HFFc6 (cell line): ENCODE data around the gene ADARB1. TPM values are rescaled to one million over a fixed set of nuclear protein-coding genes. Genes with fewer than 3 reads are reported as not detected.

Source experiments
- DNase-seq: peaks from one replicate; pipeline ENCODE4 v3.0.0-alpha.2; 2018
- H3K27ac Mint-ChIP-seq: 2 replicates; pipeline ENCODE4 v1.8.0; 2020; ENCODE audit warnings: mild to moderate bottlenecking, mixed read lengths
- H3K27me3 Mint-ChIP-seq: 2 replicates; pipeline ENCODE4 v1.8.0; 2021; ENCODE audit warnings: mild to moderate bottlenecking, moderate library complexity, mixed read lengths; ENCODE audit not compliant: insufficient read depth
- H3K36me3 Mint-ChIP-seq: 2 replicates; pipeline ENCODE4 v1.8.0; 2021; ENCODE audit warnings: low read depth, mixed read lengths
- H3K4me1 Mint-ChIP-seq: 2 replicates; pipeline ENCODE4 v1.8.0; 2020; ENCODE audit warnings: low read depth, mixed read lengths
- H3K4me3 Mint-ChIP-seq: 2 replicates; pipeline ENCODE4 v1.8.0; 2020; ENCODE audit warnings: mild to moderate bottlenecking, moderate library complexity, mixed read lengths
- H3K9me3 Mint-ChIP-seq: 2 replicates; pipeline ENCODE4 v1.8.0; 2020; ENCODE audit warnings: mild to moderate bottlenecking, mixed read lengths
- total RNA-seq, 6 experiments: library from RNA; stranded (reverse); fragmentation: NEBNext Ultra II Directional; extraction: Animal tissue kit (Norgen Biotek cat#: 25700); gene quantifications; 2 replicates in 1 of 6; 3 replicates in 5 of 6; pipeline ENCODE4 v1.2.3, GENCODE V29; 2021
- TF ChIP-seq, protein P1 (sequence below): fragments of 200-600 bp; sonication (generic); IDR thresholded peaks from 2 replicates; pipeline ENCODE4 v1.5.0; 2021; ENCODE audit warnings: antibody characterized with exemption, mild to moderate bottlenecking

Gene ADARB1
- total RNA-seq, 6 experiments from 2014 or later, result 1.7 to 3.2 (median 2.2) TPM

DNA sequence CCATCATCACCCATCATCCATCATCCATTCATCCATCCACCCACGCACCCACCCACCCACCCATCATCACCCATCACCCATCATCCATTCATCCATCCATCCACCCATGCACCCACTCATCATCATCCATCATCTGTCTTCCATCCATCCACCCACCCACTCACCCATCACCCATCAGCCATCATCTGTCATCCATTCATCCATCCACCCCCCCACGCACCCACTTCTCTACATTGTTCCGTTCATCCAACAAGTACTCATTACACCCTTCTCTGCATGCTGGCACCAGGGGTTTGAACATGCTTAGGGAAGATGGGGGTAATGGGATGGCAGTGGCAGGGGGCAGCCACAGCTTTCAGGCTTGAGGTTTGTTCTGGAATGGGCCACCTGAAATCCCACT lies 82.1 kb downstream of the ADARB1 start:
- H3K36me3 Mint-ChIP-seq, result no peaks in the 10 kb centered on the region
- H3K4me1 Mint-ChIP-seq, result peaks cover 26% of the 10 kb centered on the region
- TF ChIP-seq, protein P1, sequence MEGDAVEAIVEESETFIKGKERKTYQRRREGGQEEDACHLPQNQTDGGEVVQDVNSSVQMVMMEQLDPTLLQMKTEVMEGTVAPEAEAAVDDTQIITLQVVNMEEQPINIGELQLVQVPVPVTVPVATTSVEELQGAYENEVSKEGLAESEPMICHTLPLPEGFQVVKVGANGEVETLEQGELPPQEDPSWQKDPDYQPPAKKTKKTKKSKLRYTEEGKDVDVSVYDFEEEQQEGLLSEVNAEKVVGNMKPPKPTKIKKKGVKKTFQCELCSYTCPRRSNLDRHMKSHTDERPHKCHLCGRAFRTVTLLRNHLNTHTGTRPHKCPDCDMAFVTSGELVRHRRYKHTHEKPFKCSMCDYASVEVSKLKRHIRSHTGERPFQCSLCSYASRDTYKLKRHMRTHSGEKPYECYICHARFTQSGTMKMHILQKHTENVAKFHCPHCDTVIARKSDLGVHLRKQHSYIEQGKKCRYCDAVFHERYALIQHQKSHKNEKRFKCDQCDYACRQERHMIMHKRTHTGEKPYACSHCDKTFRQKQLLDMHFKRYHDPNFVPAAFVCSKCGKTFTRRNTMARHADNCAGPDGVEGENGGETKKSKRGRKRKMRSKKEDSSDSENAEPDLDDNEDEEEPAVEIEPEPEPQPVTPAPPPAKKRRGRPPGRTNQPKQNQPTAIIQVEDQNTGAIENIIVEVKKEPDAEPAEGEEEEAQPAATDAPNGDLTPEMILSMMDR, result no peak
- H3K27me3 Mint-ChIP-seq, result peaks cover 22% of the 10 kb centered on the region
- H3K27ac Mint-ChIP-seq, result no peak overlapping the region
- DNase-seq, result no peak
- H3K4me3 Mint-ChIP-seq, result no peak overlapping the region
- no peaks in the 10 kb centered on the region for H3K9me3 Mint-ChIP-seq

DNA sequence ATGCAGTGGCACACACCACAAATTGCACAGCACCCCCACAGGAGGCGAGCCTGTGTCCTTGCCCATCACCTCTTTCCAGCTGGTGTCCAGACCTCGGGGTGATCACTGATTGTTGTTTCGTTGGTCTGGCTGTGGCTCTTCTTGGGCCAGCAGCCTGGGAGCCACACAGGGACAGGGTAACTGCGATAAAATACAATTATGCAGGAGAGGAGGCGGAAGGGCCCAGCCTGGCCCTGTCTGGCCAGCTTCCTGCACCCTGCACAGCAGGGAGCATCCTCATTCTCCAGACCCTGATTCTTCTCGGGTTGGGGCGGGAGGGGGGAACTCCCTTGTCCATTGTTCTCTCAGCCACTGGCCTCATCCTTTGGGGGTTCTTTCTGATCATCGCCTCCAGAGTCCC lies 83.6 kb downstream of the ADARB1 start:
- DNase-seq, result no peak
- Mint-ChIP-seq H3K9me3 (no peaks in the 10 kb centered on the region), H3K27me3 (peaks cover 14% of the 10 kb centered on the region), H3K27ac (no peak overlapping the region), H3K4me1 (peaks cover 21% of the 10 kb centered on the region), H3K36me3 (no peaks in the 10 kb centered on the region), H3K4me3 (no peak overlapping the region)
- TF ChIP-seq, protein P1, result no peak

DNA sequence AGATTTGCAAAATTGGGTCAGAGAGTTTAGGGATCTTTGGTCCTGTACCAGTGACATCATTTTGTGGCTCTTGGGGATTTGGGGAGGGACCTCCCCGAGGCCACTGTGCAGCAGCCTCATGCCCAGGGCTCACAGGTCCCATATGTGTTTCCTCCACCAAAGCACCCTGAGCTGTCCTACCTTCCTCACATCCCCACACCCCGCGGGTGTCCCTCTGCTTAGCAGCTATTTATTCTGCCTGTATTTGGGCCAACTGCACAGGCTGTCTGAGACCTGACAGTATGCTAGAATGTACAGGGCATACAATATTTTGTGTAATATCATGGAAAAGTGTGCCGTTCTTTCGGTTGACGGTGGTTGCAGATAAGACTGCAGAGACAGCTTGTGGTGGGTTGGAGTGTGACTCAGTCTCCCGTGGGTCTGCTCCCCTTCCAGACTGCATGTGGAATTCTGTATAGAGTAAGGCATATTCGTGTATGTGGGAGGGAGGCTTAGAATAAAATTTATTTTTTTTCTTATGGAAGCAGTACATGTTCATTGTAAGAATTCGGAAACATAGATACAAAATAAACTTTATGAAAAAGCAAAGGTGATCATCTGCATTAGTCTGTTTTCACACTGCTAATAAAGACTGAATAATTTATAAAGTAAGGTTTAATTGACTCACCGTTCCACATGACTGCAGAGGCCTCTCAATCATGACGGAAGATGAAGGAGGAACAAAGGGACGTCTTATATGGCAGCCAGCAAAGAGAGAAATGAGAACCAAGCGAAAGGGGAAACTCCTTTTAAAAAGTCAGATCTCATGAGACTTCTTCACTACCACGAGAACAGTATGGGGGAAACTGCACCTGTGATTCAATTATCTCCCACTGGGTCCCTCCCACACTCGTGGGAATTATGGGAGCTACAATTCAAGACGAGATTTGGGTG lies 84.4 kb downstream of the ADARB1 start:
- peaks cover 18% of the 10 kb centered on the region for H3K4me1 Mint-ChIP-seq
- TF ChIP-seq, protein P1, result no peak

DNA sequence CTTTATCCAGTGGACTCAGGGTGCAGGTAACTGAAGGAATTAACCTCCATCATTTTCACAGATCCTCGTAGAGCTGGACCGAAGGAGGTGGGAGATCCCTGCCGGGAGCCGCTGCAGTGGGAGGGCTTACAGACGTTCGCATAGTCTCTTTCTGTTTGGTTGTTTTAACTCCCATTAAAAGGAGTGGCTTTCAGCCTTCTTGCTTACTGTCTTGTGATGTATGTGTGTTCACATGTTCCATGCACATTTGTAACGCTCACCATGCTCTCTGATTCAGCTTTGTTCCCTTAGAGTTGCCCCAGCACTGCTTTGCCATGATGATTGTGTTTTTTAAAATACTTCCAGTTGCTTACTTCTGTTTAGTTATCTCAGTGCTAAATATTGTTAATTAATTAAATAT lies 85.8 kb downstream of the ADARB1 start:
- no peak overlapping the region for H3K27ac Mint-ChIP-seq
- TF ChIP-seq, protein P1, result no peak
- peaks cover 16% of the 10 kb centered on the region for H3K27me3 Mint-ChIP-seq
- DNase-seq, result no peak
- H3K9me3 Mint-ChIP-seq, result no peaks in the 10 kb centered on the region
- no peaks in the 10 kb centered on the region for H3K36me3 Mint-ChIP-seq
- no peak overlapping the region for H3K4me3 Mint-ChIP-seq
- peaks cover 3% of the 10 kb centered on the region; the same call in 1 of the 2 replicates for H3K4me1 Mint-ChIP-seq

More for the DNA sequence above, 84.4 kb downstream of the ADARB1 start:
- DNase-seq, result no peak
- Mint-ChIP-seq H3K27me3 (peaks cover 14% of the 10 kb centered on the region), H3K9me3 (no peaks in the 10 kb centered on the region), H3K27ac (no peak overlapping the region), H3K4me3 (no peak overlapping the region), H3K36me3 (no peaks in the 10 kb centered on the region)

DNA sequence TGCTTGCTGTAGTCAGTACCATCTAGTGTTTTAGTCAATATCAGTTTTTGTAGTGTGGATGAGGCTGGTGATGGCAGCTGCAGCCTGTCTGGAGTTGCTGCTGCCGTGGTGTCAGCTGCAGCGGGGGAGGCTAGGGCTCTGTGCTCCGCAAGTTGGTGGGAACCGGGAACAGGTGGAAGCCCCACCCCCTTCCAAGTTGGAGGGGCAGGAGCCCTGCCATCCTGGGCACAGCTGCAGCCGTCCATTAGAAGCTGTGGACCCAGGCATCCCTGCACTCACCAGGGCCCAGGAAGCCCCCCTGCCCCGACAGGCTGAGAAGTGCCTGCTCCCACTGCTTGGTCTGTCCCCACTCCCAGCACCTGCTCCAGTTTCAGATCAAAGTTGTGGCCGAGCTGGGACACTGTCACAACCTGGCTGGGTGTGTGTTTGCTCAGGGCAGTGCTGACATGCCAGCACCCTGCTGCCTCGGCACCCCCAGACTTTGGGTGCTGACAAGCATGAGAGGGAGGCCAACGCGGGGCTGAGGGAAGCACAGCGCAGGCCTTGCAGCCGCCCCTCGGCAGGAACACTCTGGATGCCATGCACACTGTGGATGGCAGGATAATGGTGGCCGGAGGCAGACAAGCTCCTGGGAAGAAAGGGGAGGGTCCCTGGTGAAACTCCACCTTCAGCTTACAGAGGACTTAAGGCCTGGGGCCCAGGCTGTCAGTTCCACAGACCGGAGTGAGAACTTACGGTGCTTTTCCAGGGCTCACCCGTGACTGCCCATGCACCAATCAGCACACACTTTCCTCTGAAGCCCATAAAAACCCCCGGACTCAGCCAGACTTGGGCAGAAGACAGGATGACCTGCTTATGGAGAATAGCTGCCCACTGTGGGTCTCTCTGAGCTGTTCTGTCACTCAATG lies 86.9 kb downstream of the ADARB1 start:
- H3K27ac Mint-ChIP-seq, result no peak overlapping the region
- no peak for DNase-seq
- peaks cover 16% of the 10 kb centered on the region for H3K27me3 Mint-ChIP-seq
- no peak overlapping the region for H3K4me3 Mint-ChIP-seq
- H3K9me3 Mint-ChIP-seq, result no peaks in the 10 kb centered on the region
- TF ChIP-seq, protein P1, result no peak
- H3K36me3 Mint-ChIP-seq, result no peaks in the 10 kb centered on the region
- H3K4me1 Mint-ChIP-seq, result no peaks in the 10 kb centered on the region
